Measurements from ENCODE around the gene PCNX1.
"Not testable (repeated sequence)": the region's sequence is repeated elsewhere in the genome, so short reads cannot be mapped to it uniquely, and the experiment has no call there.

PCNX1 gene

DNA sequence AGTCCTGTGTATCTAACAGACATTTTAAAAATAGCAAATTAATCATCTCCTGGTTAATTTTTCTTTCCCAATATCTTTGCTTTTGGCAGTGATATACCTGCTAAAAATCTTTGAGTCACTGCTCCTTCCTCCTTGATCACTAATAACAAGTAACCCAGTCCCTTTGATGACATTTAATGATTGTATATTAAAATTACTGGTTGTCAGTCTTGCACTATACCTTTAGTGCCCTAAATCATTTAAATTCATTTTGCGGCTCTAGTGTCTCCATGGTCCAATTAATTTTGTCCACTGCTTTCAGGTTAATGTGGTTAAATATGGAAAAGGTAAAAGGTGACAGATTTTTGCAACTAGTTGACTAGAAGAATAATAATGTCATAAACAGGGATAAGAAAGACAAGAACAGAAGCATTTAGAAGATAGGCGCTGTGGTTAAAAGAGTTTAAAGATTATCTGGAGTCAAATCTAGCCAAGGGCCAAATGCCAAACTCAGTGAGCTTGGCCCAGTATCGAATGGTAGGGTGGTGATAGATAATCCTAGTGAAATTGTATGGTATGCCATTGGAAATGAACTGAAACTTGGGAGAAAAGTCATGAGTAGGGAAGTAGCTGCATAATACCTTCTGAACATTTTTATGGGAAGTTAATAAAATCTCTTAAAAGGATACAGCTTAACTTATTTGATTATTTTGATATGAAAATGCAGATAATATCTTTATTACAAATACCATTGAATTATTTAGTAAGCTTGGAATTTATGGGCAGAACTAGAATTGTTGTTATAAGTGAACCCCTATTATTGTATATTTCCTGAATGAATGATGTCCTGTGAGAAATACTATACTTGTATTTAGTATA is 115.0 kb downstream of the PCNX1 start:
- DNase-seq = no peak

DNA sequence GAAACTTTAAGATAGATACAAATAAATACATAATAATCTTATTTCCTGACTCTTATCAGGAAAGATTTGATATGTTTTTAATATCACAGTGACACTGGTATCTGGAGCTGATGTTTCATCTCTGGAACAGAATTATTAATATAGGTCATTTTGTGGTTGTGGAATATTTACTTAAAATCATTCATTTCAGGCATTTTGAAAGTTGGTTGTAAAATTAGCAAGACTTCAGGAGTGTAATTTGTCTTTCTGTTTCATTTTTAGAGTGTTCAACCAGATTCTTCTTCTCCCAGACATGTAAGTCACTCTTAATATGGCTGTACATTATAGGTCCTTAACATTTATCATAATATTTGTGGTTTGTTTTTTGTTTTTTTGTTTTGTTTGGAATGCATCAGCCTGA is 115.7 kb downstream of the PCNX1 start:
- DNase-seq = no peak

DNA sequence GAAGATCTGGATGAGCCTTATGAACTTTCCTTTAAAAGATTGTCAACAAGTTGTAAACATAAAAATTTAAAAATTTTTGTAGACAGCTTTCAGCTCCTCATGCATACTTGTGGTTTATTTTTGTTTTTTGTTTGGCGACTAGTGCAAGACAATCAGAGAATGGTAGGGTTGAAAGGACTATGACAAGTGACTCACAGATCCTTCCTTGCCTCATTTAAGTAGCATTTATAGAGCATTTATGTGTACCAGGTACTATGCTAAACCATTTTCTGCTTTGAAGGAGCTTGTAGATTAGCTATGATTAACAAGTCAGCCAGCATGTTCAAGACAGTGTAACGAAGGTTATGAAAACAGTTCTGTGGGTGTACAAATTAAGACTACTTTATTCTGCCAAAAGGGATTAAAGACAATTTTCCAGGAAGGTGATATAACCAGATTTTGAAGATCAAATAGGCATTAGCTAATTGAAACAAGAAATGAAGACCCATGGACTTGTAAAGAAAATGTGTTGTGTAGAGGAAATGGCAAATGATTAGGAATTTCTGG is 122.0 kb downstream of the PCNX1 start:
- no peak for DNase-seq

DNA sequence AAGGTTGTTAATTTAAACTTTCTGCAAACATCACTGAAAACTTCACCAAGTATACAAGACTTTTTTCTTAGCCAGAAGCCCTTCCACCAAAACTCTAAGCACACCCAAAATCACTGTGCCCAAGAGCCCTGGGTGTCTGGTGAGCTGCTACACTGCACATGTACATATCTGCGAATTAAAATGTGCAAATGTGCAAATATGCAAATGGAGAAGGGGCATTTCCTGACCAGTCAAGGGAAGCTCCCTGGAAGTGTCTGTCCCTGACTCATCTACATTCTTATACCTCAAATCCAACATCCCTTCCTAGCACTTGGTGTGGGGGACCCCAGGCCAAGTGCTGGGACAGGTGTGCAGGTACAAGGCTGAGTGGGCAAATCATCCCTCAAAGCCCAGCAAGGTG is 123.7 kb downstream of the PCNX1 start:
- no peak for DNase-seq

DNA sequence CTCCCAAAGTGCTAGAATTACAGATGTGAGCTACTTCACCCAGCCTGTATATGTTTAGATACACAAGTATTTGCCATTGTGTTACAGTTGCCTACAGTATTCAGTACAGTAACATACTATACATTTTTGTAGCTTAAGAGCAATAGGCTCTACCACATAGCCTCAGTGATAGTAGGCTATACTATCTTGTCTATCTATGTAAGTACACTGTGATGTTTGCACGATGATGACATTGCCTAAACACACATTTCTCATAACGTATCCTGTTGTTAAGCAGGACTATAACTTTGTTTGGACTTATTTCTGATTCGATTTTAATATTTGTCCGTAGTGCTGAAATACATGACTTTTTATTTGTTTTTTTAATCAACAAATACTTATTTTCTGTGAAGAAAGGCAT is 129.2 kb downstream of the PCNX1 start:
- DNase-seq = no peak

DNA sequence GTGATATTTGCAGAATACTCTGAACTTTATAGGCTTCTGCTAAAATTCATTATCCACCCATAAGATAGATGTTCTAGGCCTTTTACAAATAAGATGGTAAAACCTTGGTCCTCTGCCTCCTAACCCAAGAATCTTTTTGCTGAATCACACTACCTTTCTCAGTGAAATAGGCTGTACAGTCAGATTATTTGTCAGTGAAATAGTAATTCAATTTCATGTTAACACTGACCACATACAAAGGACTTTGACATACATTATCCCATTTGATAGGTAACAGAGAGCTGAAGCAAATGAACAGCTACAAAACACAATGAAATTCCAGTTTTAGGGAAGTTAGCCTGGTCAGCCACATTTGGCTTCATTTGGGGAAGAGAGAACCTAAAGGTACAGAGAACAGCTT is 141.1 kb downstream of the PCNX1 start:
- DNase-seq = no peak

DNA sequence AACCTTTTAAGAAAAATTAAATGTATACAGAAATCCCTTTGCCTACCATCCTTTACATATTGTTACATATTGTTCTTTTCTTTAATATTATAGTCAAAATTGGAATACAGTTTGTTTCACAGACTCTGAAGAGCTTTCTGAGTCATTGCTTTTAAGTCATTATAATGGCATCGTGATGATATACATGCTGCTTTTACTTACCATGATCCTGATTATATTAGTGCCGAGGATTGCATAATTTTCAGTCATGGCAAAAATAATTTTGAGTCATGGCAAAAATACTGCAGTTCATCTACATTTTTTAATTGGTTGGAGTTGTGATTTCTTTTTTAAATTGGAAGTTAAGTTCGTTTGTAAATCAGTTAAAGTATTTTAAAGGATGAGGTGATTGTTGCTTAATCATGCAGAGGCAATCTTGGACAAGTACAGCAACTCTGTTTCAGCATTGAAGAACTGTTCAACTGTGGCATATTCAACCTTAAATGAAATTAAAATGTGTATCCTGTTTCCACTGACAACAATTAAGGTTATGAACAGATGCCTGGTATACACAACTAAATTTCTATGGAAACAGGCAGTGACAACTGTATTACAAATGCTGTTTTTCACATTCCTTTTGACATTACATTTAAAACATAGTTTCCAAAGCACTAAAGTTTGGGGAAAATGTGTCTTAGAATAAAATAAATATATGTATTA is 142.3 kb downstream of the PCNX1 start:
- no peak for DNase-seq

DNA sequence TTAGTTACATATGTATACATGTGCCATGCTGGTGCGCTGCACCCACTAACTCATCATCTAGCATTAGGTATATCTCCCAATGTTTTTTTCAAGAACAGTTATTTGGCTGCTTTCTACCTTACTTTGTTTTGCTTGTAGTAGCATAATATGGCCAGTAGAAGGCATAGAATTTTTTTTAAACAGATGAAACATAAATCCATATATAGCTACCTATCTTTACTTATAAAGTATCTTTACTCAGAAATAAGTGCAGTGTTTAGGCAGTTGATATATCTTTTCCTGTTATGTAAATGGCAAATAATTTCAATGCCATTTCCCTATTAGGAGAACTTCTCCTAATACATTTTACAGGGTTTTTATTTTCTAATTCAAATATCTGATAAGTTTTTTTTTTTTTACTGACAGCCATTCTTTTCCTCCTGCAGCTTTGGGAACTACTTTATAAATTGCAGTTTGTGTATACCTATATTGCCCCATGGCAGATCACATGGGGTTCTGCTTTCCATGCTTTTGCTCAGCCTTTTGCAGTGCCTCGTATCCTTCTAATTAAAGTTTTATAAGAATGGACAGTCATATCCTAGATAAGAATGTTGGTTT is 143.1 kb downstream of the PCNX1 start:
- no peak for DNase-seq

DNA sequence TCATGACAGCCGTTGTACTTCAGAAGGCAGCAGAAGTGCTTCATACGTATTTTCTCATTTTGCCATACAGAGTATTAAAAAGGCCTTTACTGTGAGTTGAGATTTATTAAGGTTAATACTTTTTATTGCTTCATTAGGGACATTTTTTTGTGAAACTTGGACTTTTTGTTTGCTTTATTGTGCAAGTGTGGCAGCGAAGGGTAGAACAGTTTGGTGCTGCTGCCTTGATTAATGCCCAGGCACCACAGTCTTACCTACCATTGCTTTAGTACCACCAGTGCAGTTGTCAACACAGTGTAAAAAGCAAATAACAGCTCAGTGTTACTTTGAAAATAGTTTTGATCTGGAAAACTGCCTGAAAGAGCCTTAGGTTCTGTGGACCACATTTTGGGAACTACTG is 147.4 kb downstream of the PCNX1 start:
- DNase-seq = no peak

DNA sequence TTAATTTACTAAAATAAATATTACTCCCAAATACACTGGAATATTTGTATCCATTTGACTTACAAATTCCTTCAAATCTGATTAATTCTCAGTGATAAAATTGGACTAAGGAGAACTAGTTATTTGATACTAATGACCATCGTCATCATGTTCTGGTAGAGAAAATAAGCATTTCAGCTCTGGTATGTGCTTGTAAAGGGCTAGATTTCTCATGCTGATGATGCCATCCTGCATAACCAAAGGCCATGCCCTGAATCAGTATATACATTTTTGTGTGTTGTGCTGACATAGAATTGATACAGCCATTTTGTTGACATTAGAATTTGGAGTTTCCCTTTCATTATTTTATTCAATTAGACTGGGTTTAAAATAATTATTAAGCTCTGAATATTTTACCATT is 148.9 kb downstream of the PCNX1 start:
- DNase-seq = no peak

DNA sequence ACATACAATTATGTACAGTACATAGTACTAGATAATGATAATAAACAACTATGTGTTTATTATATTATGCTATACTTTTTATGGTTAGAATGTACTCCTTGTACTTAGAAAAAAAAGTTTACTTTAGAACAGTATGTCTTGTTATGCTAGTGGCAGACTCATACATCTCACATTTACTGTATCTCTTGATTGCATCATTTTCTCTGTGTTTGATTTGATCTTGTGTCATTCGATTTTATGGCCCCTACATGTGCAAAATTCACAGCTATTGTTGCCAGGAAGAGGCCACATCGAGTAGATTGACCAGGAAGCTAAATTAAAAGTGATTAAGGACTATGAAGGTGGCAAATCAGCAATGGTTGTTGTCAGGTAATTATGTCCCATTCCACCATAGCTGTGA is 153.0 kb downstream of the PCNX1 start:
- DNase-seq = no peak

DNA sequence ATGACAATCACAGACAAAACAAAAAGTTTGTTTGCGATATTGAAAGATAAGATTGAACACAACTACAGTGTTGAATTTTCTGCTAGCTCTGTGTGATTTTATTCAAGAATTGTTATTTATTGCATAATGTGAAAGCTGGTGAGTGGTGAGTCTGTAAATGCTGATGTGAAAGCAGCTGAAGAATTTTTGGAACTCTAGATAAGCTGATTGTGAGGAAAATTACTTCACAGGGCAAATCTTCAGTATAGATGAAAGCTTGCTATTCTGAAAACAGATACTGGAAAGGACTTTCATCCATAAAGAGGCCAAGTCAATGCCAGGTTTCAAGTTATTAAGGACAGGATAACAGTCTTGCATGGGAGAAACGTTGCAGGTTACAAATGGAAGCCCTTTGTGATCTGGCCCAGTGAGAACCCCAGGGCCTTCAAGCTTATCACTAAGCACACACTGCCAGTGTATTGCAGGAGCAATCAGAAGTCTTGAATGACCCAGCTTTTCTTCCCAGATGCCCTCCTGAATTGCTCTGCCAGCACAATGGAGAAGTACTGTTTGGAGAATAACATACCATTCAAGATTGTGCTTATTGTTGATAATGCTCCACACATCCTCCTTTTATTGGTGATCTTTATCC is 153.7 kb downstream of the PCNX1 start:
- DNase-seq = no peak

DNA sequence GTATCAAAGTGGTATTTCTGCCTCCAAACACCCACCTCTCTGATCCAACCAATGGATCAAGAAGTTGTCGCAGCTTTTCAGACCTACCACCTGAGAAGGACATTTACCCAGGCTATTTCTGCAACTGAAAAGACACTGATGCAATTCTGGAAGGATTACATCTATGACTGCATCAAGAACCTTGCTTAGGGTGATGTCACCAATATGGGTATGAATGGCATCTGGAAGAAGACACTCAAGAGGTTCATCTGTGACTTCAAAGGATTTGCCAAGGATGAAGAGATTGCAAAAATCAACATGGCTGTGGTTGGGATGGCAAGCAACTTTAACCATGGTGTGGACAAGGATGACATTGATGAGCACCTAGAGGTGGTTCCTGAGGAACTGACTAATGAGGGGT is 154.2 kb downstream of the PCNX1 start:
- DNase-seq = no peak

DNA sequence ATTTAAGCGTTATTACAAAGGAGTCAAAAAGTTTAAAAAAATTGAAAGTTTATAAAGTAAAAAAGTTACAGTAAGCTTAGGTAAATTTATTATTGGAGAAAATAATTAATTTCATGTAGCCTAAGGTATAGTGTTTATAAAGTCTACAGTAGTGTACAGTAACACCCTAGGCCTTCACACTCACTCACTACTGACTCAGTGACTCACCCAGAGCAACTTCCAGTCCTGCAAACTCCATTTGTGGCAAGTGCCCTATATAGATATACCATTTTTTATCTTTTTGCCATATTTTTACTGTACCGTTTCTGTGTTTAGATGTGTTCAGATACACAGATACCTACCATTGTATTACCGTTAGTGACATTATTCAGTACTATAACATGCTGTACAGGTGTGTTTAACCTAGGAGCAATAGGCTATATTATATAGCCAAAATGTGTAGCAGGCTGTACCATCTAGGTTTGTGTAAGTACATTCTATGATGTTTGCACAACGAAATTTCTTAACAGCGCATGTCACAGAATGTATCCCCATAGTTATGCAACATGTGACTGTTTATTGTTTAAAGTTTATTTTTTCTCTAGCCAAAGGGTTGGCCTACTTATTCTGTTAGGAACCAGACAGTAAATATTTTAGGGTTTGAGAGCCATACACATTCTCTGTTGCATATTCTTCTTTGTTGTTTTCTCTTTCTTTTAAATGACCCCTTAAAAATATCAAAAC is 155.5 kb downstream of the PCNX1 start:
- no peak for DNase-seq

DNA sequence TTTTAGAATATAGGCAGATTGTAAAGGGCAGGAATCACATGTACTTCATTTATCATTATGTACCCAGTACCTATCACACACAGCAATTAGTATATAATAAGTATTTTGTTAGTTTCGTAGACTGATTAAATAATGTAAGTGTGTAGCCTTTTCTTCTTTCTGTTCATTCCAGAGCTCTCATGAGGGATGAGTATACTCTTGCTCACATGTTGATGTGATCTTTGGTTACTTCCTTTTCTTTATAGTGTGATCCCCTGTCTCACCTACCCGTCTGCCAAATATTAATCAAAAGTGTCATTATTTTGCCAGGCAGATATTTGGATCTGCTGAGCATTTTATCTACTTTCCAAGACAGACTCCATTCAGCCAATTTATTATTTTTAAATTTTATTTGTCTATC is 156.1 kb downstream of the PCNX1 start:
- no peak for DNase-seq

DNA sequence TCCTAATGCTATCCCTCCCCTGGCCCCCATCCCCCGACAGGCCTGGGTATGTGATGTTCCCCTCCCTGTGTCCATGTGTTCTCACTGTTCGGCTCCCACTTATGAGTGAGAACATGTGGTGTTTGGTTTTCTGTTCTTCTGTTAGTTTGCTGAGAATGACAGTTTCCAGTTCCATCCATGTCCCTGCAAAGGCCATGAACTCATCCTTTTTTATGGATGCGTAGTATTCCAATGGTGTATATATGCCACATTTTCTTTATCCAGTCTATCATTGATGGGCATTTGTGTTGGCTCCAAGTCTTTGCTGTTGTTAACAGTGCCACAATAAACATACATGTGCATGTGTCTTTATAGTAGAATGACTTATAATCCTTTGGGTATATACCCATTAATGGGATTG is 157.5 kb downstream of the PCNX1 start:
- DNase-seq = not testable (repeated sequence)

DNA sequence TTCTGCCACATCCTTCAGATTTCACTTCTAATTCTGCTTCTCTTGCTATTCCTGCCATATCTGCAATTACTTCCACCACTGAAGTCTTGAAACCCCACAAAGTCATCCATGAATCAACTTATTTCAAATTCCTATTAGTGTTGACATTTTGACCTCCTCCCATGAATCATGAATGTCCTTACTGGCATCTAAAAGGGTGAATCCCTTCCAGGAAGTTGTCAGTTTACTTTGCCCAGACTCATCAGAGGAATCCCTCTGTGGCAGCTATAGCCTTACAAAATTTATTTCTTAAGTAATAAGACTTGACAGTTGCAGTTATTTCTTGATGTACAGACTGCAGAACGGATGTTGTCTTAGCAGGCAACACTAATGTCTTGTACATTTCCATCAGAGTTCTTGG is 162.9 kb downstream of the PCNX1 start:
- DNase-seq = no peak

DNA sequence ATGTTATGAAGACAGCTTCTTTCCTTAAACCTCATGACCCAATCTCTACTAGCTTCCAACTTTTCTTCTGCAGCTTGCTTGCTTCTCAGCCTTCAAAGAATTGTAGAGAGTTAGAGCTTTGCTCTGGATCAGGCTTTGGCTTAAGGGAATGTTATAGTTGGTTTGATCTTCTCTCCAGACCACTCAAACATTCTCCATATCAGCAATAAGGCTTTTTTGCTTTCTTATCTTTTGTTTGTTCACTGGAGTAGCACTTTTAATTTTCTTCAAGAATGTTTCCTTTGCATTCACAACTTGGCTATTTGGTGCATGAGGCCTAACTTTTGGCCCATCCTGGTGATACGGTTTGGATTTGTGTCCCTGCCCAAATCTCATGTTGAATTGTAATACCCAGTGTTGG is 163.8 kb downstream of the PCNX1 start:
- DNase-seq = no peak

DNA sequence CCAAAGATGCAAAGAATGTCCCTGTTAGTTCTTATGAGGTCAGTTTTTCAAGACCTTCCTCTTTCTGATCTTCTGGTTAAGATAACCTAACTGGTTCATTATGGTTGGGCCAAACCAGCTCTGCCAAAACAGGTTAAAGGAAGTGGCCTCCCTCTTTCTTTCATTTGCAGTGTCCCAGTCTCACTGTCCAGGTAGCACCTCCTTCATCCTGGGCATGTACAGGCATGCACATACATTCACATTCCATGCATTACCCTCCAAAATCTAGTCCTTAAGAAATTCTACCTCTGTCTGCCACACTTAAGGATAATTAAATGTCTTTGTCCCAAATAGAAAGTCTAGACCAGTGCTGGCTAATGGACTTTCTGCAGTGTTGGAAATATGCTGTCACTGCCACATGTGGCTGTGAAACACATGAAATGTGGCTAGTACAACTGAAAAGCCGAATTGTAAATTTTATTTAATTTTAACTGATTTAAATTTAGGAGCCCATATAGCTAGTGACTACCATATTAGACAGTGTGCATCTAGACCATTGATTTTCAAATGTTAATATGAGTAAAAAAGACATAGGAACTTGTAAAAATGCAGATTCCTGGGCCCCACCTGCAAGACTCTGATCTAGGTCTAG is 169.3 kb downstream of the PCNX1 start:
- DNase-seq = no peak

DNA sequence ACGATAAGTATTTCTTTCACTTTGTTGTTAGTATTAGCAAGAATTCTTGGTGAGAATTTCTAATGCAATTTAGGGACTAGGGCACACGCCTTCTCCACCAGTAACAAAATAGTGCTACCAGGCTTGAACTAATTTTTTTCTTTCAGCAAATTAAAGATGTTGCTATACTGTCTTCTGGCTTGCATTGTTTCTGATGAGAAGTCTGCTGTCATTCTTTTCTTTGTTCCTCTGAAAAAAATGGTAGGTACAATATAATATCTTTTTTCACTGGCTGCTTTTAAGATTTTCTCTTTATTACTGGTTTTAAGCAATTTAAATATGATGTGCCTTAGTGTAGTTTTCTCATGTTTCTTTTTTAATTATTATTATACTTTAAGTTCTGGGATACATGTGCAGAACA is 171.2 kb downstream of the PCNX1 start:
- no peak for DNase-seq

DNA sequence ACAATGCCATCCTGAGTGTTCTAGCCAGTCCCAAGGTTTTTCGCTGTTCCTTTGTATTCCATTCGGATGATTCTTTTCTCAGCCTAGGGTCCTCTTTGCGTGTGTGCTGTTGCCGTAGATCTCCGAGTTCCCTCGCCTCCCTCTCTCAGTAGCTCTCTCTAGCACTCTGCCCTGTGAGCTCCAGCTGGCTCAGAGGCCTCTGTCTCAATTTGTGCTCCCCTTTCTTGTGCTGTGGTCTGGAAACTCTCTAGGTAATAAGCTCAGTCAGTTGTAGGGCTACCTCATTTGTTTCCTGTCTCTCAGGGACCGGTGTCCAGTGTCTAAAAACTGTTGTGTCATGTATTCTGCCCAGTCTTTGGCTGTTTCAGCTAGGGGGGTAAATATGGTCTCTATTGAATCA is 179.3 kb downstream of the PCNX1 start:
- DNase-seq = no peak

DNA sequence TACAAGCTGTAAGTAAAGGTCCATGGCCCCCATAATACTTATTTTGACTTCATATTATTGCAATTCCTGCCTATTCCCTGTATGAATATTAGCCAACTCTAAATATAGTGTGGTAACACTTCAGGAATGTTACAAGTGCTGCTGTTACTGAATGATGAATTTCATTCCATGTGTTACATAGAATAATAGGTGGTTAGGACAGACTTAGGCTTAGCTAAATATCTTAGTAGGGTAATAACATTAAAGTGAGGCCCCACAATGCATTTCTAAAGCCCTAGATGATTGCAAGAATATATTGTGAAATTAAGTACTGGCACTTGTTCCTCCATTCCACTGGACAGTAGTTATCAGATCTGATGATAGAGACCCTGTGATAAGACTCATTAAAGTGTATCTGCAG is 182.7 kb downstream of the PCNX1 start:
- DNase-seq = no peak

All from activated CD4-positive, alpha-beta T cell treated with anti-CD3 and anti-CD28 coated beads, Interleukin-2, amount 50 U/mL, for 1 hour (primary cell).